NCI-H510A (cell line): ENCODE measurements around the gene MGST3.
"Not testable (repeated sequence)": the region's sequence is repeated elsewhere in the genome, so short reads cannot be mapped to it uniquely, and the experiment has no call there.

Source experiments
- DNase-seq: peaks from one replicate; lab custom pipeline; 2025; lab: John Stamatoyannopoulos, UW

The MGST3 gene

GRCh38 chr1:165629151-165629550, 1.9 kb upstream of the MGST3 start:
- DNase-seq, result no peak

- peak; percentile 51 for DNase-seq
Measured at GRCh38 chr1:165629848-165630628, 996 bp upstream of the MGST3 start.

GRCh38 chr1:165631342-165632151, 513 bp downstream of the MGST3 start:
- peak; percentile 16 for DNase-seq

- no peak for DNase-seq
Measured at GRCh38 chr1:165632152-165632469, 1.1 kb downstream of the MGST3 start.

- DNase-seq, result no peak
Measured at GRCh38 chr1:165632491-165632890, 1.5 kb downstream of the MGST3 start.

- DNase-seq, result no peak
Measured at GRCh38 chr1:165633614-165634013, 2.6 kb downstream of the MGST3 start.

- DNase-seq, result no peak
Measured at GRCh38 chr1:165634154-165634921, 3.3 kb downstream of the MGST3 start.

- no peak for DNase-seq
Measured at GRCh38 chr1:165635329-165635728, 4.3 kb downstream of the MGST3 start.

- no peak for DNase-seq
Measured at GRCh38 chr1:165635823-165636222, 4.8 kb downstream of the MGST3 start.

GRCh38 chr1:165637427-165637826, 6.4 kb downstream of the MGST3 start:
- no peak for DNase-seq

- not testable (repeated sequence) for DNase-seq
Measured at GRCh38 chr1:165638211-165638610, 7.2 kb downstream of the MGST3 start.

- DNase-seq, result no peak
Measured at GRCh38 chr1:165639821-165640623, 9.0 kb downstream of the MGST3 start.

GRCh38 chr1:165641231-165641987, 10.4 kb downstream of the MGST3 start:
- no peak for DNase-seq

- DNase-seq, result no peak
Measured at GRCh38 chr1:165644064-165644735, 13.2 kb downstream of the MGST3 start.

- DNase-seq, result no peak
Measured at GRCh38 chr1:165645654-165646366, 14.8 kb downstream of the MGST3 start.

GRCh38 chr1:165647517-165647916, 16.5 kb downstream of the MGST3 start:
- DNase-seq, result no peak

- no peak for DNase-seq
Measured at GRCh38 chr1:165647970-165648369, 16.9 kb downstream of the MGST3 start.

GRCh38 chr1:165648919-165649572, 18.0 kb downstream of the MGST3 start:
- DNase-seq, result no peak

GRCh38 chr1:165650981-165651625, 20.1 kb downstream of the MGST3 start:
- DNase-seq, result no peak
